Amniotic stem cell (primary cell): Measurements from ENCODE around the gene TXNRD2.

Experiments used
- DNase-seq: peaks from one replicate; lab custom pipeline; 2025; lab: John Stamatoyannopoulos, UW

The TXNRD2 gene

DNA sequence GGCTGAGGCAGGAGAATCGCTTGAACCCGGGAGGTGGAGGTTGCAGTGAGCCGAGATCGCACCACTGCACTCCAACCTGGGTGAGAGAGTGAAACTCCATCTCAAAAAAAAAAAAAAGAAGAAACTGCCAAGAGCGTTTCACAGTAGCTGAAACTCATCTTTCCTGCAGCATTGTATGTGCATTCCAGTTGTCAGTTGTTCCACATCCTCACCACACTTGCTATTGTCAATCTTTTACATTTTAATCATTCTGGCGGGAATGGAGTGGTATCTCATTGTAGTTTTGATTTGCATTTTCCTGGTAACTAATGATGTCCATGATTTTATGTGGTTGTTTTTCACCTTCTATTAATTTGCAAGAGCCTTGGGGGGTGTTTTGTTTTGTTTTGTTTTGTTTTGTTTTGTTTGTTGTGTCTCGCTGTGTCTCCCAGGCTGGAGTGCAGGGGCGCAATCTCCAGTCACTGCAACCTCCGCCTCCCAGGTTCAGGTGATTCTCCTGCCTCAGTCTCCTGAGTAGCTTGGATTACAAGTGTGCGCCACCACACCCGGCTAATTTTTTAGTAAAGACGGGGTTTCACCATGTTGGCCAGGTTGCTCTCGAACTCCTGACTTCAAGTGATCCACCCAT is 78.9 kb downstream of the TXNRD2 start:
- no peak for DNase-seq

DNA sequence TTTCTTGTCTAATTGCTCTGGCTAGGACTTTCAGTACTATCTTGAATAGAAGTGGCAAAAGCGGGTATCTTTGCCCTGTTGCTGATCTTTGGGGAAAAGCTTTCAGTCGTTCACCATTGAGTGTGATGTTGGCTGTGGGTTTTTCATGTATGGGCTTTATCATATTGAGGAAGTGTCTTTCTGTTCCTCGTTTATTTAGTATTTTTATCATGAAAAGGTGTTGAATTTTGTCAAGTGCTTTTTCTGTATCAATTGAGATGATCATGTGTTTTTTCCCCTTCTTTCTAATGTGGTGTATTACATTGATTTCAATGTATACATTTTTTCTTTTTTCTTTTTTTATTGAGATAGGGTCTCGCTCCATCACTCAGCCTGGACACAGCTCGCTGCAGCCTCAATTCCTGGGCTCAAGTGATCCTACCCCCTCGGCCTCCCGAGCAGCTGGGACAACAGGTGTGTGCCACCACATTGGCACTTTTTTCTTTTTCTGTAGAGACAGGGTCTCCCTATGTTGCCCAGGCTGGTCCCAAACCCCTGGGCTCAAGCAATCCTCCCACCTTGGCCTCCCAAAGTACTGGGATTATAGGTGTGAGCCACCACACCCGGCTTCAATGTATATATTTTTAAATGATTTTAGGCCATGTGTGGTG is 81.6 kb downstream of the TXNRD2 start:
- no peak for DNase-seq

DNA sequence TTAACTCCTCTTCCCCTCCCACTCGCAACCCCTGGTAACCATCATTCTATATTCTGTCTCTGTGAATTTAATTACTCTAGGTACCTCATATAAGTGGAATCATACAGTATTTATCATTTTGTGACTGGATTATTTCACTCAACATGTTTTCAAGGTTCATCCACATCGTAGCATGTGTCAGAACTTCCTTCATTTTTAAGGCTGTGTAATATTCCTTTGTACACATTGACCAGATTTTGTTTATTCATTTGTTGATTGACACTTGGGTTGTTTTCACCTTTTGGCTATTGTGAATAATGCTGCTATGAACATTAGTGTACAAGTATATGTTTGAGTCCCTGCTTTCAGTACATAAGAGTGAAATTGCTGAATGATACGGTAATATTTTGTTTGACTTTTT is 84.2 kb downstream of the TXNRD2 start:
- DNase-seq, result no peak

DNA sequence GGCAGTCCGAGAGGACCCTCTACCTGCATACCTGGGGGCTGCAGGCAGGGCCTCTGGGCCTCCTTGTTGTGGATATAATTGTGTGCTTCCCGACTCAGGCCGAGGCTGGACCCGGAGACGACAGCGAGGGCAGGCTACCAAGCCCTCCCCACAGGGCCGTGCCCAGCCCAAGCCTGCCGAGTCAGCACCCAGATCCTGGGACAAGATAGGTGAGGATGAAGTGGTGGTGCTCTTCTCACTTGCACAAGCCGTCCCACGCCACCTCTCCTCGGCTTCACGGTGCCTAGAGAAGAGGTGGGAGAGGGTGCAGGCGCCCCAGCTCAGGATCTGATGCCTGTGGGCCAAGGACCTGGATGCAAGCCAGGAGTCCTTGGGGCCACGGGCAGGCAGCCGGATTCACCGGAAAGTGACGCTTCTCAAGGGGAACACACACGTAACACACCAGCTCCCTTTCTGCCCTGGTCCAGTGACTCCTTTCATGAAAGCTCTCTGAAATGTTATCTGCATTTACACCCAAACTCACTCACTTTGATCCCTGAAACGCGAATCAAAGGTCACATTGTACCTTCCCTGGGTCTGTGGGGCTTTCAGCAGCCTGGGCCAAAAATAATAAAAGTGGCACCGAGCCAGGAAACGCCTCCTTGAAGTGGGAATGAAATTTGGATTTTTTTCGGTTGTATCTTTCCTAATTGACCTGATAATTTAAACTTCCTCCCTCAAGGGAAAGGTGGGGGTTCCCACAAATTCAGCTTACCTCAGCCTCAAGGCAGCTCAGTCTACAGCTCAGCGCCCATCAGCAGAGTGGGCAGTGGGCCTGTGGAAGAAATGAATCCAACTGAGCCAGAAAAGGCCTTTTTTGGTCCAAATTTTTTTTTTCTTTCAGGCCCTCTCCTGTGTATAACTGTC is 85.9 kb downstream of the TXNRD2 start:
- DNase-seq, result no peak

DNA sequence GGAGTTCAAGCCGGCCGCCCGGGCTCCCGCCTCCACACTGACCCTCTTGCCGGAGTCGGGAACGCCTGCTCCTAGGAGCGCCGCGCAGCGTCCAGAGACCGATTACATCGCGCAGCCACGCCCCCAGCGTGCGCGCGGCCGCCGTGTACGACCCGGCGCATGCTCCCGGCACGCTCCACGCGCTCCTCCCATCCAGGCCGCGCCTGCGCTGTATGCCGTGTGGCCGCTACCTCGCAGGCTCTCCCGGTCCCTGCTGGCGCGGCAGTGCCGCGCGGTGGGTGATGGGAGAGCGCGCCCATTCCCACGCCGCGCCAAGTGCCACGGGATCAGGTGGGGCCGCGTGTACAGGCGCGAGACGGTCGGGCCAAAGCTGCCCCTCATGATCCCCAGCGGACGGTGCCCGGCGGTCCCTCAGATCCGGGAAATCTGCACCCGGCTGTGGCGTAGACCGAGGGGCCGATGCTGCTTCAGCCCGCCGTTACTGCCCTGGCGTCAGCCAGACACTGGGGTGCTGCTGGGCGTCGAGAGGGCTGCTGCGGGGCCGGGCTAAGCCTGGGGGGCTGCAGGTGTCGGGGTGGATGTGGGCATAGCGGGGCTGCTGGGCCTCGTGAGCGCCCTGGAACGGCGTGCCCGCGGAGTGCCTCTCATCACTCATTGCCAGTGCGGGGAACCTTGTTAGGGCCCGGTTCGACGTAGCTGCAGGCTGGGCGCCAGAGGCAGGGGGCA is 86.7 kb downstream of the TXNRD2 start, which contains the start of the genes GNB1L and RTL10:
GNB1L (minus strand) TSS at position 97 of the 726 bp plus-strand sequence. CDS start 33,519 bp downstream, outside the sequence.
RTL10 (minus strand) TSS at position 97 of the 726 bp plus-strand sequence. CDS start 2,613 bp downstream, outside the sequence.
- peak; percentile 90 for DNase-seq

DNA sequence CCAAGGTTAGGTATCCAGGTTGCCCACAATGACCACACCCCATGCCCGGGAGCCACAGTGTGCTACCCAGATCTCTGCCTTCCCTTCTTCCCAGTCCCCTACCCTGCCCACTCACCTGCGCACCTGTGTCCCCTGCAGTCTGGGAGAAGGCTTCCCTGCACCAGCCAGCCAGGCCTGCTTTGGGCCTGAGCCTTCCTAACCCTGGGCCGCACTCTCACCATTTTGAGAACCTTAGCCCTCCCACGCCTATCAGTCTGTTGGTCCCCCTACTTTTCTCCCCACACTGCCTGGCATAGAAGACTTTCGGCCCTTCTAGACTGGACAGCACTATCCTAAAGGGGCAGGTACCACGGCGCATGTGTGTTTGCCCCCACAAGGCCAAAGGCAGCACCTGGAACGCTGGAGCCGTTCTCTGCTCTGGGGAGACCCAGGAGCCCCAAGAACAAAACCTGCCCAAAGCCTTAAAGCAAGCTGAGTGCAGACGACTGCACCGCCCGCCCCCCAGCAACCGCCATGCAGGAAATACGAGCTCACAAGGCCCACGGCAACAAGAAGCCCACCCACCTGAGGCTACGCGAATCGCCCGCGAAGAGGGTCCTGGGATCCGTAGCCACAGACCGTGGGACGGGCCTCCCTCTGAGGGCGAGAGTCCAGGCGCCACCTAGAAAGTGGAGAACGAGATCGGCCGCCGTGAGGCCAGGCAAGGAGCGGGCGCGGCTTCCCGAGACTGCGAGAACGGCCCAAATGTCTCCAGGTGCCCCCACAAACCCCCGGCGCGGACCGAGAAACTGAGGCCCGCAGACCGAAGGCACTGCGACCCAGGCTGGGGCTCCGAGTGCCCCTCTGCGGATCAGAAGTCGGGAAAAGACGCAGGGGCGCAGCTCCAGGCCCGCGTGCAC is 87.5 kb downstream of the TXNRD2 start:
- no peak for DNase-seq

DNA sequence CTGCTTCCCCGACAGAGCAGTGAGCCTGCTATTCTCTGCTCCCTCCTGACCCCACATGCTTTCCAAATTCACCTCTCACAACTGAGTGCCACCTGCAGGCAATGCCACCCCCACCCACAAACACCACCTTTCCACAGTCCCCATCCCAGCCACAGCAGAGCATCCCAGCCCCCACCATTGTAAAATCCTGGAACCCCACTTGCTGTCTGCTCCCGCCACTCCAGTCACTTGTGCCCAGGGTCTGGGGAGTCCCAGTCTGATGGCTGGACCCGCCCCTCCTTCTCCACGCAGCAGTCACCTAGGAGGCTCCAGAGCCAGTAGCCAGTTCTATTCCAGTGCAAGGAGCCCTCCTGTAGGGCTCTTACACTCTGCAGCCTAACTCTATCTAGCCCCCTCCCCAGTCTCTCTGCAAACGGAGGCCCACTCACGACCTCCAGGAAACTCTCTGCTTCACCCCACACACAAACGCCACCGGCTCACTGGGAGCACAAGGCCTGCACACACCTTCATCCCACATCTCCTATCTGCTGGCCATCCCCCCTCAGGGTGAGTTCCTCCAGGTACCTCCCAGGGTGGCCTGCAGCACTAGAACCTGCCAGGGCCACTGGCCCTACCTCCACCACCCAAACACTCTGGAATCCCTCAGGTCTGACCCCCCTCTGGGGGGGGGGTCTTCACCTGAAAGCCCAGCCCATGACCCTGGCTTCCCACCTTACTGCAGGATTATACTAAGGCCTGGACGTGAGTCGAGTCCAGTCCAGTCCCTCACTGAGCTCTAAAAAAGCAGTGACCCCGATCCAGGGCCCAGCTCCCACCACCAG is 88.3 kb downstream of the TXNRD2 start:
- no peak for DNase-seq

DNA sequence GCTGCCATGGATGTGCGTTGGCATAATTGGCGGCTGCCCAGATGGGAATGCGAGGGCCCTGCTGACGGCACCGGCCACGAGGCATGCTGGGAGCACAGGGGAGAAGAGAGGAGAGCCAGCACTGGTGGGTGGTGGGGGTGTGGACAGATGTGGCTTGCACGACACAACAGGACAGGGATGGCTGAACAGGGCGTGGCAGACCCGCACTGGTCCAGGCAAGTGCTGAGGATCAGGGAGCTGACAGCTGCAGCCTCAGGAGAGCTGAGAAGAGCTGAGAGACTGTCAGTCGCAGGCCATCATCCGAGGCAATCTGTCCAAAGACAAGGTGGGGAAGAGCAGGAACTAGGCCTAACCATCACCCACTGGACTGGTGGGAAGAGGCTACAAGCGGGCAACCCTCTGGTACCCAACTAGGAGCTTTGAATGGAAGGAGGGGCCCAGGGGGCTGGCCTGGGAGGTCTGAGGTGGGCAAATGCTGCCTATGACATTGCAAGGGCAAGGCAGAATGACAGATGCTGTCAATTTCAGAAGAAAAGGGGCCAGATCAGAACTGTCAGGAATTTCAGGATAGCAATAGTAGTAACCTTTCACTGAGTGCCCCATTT is 89.3 kb downstream of the TXNRD2 start:
- DNase-seq, result no peak

DNA sequence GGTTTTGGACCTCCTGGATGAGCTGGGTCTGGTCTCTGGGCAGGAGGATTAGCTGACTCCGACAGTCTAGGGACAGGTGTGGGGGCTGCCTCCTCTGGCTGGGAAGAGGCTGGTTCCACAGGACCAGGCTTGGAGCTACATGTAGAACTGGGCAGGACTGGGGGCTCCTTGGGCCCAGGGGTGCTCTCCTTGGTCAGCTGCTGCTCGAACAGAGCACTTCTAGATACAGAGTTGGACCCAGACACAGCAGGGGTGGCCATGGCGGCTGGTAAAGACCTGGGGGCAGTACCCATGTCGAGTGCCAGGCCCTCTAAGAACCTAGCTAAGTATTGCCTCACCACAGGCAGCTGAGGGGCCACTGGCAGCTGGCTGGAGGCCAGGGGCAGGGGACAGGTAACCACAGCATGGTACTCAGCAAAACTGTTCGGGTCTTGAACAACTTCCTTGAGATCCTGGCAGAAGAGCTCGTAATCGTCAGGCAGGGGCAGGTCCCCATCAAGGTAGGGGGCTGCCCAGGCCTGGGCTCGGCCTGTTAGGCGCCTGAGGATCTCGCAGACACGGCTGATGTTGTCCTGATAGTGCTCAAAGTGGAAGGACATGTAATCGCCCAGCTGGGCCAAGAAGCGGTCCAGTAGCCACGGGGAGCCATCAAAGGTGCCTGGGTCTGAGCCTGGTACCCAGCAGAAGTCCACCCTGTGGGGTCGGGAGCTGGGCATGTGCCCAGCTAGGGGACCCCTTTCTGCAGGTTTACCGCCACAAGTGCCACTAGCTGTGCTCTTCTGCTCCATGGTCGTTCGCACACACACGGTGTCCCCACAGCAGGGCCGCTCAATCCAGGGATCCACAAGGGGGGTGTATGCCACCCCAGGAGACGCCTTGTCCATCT is 90.1 kb downstream of the TXNRD2 start:
- no peak for DNase-seq

DNA sequence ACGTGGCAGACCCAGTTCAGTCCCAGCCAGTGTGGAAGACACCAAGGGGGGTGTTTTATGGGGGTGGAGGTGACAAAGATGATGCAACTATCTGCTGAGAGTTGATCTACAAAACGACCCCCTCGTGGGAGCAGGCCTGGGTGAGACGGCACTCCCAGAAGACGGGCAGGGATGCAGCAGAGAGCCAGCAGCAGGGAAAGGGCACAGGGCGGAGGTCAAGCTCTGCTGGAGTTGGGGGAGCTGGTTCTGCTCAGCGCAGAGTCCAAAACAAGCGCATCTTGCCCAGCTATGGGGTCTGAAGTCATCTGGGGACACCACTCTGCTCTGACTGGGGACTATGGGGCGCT is 90.9 kb downstream of the TXNRD2 start:
- no peak for DNase-seq

DNA sequence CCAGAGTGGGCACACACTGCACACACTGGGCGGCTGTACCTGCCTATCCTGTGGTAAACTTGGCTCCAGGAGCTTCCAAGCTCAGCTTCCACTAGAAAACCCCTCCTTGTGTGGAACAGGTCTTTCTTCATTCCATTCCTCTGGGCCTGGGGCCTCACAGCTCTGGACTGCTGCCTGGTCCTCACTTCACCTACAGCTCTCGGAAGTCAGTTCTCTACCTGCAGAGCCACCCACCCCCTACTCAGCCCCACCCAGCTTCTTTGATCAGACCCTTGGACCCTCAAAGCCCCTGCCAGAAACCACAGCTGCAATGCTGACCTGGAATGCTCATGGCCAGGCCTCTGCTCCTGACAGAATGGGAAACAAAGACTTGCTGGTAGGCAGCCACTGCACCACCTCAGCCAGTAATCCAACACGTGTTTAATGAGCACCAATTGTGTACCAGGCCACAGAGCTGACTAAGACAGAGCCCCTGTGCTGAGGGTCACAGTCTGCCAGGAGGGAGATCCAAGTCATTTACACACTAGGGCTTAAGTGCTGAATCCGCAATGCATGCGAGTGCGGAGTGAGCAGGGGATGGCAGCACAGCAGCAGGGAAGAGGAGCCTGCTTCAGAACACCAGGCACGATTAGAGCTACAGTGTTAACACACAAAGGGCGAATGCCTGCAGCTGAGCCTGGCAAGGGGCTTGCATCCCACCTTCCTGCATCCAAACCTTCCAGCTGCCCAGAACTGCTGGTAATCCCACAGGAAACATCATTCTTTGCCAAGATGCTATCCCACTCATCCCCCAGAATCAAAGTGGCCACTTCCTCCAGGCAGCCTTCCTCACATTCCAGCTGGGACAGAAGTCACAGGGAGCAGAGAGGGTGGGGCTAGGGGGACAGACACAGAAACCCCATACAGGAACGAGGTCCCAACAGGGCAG is 91.5 kb downstream of the TXNRD2 start:
- DNase-seq, result no peak

DNA sequence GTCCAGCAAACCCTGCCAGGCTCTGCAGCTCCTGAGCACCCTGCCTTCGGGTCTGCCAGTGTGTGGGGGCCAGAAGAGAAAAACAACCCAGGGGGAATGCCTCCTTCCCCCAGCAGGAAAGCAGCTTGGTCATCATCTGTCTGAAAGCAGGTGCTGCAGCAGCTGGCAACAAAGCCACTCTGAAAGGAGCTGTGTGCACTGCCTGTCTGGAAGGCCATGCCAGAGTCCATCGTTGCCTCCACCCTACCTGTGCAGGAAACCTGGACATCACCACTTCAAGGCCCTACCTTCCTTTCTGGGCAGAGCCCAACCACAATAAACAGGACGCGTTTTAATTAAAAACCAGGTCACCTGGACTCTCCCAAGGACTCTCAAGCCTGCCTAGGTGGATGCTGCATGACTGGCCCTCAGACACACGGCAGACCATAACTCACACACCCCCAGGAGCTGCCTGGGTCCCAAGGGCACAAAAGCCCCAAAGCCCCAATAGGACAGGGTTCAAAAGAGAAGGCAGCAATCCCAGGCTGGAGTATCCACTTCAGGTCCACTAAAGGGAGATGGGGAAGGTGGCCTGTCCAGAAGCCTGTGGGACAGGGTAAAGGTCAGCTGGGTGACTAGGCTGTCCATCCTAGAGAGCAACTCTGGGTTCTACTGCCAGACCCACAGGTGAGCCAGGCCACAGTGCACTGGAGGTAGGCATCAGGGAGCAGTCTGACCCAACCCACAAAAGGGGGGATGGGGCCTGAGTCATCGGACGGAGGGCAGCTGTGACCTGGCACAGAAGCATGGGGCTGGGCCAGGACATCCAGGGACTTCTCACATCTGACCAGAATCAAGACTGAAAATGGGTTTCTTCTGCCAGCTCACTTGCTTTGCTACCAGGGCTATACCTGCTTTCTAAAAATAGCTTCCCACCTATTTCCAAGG is 93.1 kb downstream of the TXNRD2 start:
- no peak for DNase-seq

DNA sequence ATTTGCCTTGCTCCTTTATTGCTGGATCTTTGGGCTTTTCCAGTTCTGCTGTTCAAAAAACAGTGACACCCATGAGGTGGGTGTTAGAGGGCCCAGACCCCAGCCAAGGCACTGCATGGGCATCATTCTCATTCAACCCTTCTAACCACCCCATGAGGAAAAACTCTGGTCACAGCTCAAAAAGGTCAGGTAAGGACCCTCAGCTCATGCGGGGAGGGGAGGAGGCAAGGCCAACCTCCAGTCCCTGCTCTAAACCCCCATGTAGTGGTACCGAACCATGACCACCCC is 94.3 kb downstream of the TXNRD2 start:
- DNase-seq, result no peak

DNA sequence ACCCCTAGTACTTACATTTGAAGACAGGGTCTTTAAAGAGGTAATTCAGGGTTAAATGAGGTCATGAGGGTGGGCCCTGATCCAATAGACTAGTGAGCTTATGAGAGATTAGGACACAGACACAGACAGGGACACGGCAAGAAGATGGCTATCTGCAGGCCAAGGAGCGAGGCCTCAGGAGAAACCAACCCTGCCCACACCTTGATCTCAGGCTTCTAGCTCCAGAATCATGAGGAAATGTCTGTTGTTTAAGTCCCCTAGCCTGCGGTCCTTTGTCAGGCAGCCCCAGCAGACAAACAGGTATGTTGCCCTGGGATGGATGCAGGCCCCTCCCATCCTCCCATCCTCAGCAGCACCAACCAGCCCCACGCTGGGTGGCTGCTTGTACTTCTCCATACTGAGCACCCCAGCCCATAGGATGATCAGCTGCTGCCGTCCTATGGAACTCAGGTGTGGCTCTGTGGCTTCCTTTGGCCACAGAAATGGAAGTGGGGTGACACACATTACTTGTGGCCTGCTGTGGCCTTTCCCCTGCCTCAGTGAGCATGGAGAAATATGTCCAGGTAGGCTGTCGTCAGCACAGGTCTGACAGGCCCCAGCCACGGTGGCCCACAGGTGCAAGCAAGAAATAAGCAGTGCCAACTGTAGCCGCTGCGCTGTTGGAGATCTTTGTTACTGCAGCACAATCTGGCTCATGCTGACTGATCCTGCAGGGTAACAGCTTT is 94.8 kb downstream of the TXNRD2 start:
- DNase-seq, result no peak

DNA sequence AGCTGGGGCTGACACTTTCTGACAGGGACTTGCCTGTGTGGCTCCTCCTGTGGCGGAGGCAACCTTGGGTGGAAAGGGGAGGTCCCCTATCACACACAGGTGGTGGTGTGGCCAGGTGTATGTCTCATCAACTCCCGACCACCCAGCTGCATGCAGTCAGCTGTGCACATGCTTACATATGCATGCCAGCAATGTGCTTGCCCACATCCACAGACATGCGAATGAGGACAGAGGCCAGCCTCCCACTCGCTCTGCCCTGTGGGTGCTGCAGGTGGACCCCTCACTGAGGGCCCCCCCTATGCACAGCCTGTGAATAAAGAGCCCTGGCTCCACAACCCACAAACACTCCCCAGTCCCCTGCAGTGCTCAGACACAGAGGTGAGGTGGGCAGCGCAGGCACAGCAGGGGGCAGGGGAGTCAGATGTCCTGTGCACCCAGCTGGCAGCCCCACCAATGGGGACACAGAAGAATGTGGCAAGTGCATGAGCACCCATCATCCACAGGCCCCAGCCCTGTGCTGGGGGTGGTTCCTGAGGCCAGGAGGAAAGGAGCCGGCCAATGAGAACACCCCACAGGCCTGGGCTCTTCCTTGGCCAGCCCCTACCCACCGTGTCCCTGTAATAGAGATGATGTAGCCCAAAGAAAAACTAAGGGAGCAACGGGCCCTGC is 96.4 kb downstream of the TXNRD2 start:
- DNase-seq, result no peak
